ENCODE measurements around the gene TMEM18.
A peak's percentile ranks its signal among the peaks of the same experiment; 100 is the strongest.
"Not testable (repeated sequence)": the region's sequence is repeated elsewhere in the genome, so short reads cannot be mapped to it uniquely, and the experiment has no call there.

Gene TMEM18

GRCh38 chr2:677056-677958 lies at the start of gene TMEM18:
TMEM18 (minus strand) TSS chr2:677406; CDS start chr2:677345, 61 bp downstream.
- DNase-seq, result peak in 1 of 2 experiments; percentile 94

GRCh38 chr2:726169-726568 lies 49.0 kb upstream of the TMEM18 start:
- no peak for DNase-seq

- no peak for DNase-seq
Observed at GRCh38 chr2:725468-725867, 48.3 kb upstream of the TMEM18 start.

- DNase-seq, result no peak
Observed at GRCh38 chr2:723761-724160, 46.6 kb upstream of the TMEM18 start.

- DNase-seq, result no peak
Observed at GRCh38 chr2:720842-721241, 43.6 kb upstream of the TMEM18 start.

GRCh38 chr2:719734-720133 lies 42.5 kb upstream of the TMEM18 start:
- DNase-seq, result no peak

GRCh38 chr2:719191-719590 lies 42.0 kb upstream of the TMEM18 start:
- no peak for DNase-seq

GRCh38 chr2:717661-718060 lies 40.5 kb upstream of the TMEM18 start:
- no peak for DNase-seq

- DNase-seq, result no peak
Observed at GRCh38 chr2:715854-716560, 38.8 kb upstream of the TMEM18 start.

GRCh38 chr2:715038-715437 lies 37.8 kb upstream of the TMEM18 start:
- no peak for DNase-seq

GRCh38 chr2:714005-714741 lies 37.0 kb upstream of the TMEM18 start:
- no peak for DNase-seq

- no peak for DNase-seq
Observed at GRCh38 chr2:710867-711665, 33.9 kb upstream of the TMEM18 start.

- no peak for DNase-seq
Observed at GRCh38 chr2:709138-709765, 32.0 kb upstream of the TMEM18 start.

- no peak for DNase-seq
Observed at GRCh38 chr2:708667-709066, 31.5 kb upstream of the TMEM18 start.

- DNase-seq, result no peak
Observed at GRCh38 chr2:705971-706511, 28.8 kb upstream of the TMEM18 start.

- not testable (repeated sequence) for DNase-seq
Observed at GRCh38 chr2:702765-703164, 25.6 kb upstream of the TMEM18 start.

- no peak for DNase-seq
Observed at GRCh38 chr2:696999-697627, 19.9 kb upstream of the TMEM18 start.

- DNase-seq, result no peak
Observed at GRCh38 chr2:696463-696862, 19.3 kb upstream of the TMEM18 start.

GRCh38 chr2:694906-695510 lies 17.8 kb upstream of the TMEM18 start:
- no peak for DNase-seq

- DNase-seq, result no peak
Observed at GRCh38 chr2:694174-694573, 17.0 kb upstream of the TMEM18 start.

GRCh38 chr2:693606-694005 lies 16.4 kb upstream of the TMEM18 start:
- DNase-seq, result no peak

Measured in stimulated activated CD4-positive, alpha-beta T cell treated with anti-CD3 and anti-CD28 coated beads, Interleukin-4, amount 100 ng/mL, for 4 hours (primary cell).